ENCODE measurements around the gene EOMES.
A peak's percentile ranks its signal among the peaks of the same experiment; 100 is the strongest.

Gene EOMES

GRCh38 chr3:27720899-27721716 lies 1.0 kb downstream of the EOMES start:
- Histone ChIP-seq H2AFZ (ENCODE audit: low read length, unreplicated experiment) (peak overlapping the region; percentile 59), H3K79me2 (ENCODE audit: control insufficient read depth, insufficient read depth, low read length, unreplicated experiment) (no peaks in the 10 kb centered on the region), H3K4me1 (ENCODE audit: control insufficient read depth, insufficient read depth, low read length, unreplicated experiment) (peaks cover 3% of the 10 kb centered on the region), H3K4me3 (ENCODE audit: low read depth, low read length) (peak overlapping the region; percentile 76), H3K27ac (ENCODE audit: low read depth, low read length) (no peak overlapping the region), H3K27me3 (ENCODE audit: insufficient read depth, low read length) (peaks cover 78% of the 10 kb centered on the region), H3K36me3 (ENCODE audit: insufficient read depth, low read length) (no peaks in the 10 kb centered on the region)

DNA sequence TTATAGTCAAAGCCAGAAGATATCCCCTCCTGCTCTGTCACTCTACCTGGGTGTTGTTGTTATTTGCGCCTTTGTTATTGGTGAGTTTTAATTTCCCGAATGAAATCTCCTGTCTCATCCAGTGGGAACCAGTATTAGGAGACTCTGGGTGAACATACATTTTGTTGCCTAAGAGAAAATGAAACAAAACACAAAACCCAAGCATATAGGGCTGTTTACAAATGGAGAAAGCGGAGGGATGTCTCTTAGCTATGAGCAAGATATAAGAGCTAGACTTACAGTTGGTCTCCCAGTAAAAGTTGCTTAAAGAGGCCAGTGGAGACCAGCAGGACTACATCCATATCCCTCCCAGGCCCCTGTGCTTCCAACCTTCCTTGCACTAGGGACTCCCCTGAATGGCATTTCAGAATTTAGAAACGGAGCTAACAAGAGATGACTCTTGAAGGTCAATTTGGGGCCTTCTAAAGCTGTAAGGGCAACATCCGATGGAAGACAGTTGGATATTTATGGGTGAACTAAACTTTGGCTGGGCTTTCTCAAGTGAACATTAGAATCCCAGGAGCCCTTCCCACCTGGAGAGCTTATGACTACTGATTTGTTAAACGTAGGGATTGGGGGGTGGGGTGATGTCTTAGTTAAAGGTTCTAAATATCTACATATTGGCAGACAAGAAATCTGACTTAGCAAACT lies 2.7 kb downstream of the EOMES start:
- Histone ChIP-seq H3K4me1 (ENCODE audit: control insufficient read depth, insufficient read depth, low read length, unreplicated experiment) (peaks cover 3% of the 10 kb centered on the region), H3K4me3 (ENCODE audit: low read depth, low read length) (no peak overlapping the region)

DNA sequence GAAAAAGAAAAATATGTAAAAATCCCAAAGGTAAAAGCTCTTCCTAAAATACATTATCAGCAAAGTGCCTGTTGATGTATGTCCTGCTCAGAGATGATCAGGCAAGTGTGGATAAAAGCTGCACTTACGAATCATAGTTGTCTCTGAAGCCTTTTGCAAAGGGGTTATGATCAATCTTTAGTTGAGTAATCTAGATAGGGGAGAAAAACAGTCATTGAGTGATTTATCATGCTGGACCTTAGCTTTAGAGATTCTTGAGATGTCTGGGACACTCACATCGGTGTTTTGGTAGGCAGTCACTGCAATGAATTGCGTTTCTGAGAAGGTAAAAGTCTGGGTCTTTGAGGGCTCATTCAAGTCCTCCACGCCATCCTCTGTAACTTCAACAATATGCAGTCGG lies 3.7 kb downstream of the EOMES start:
- Histone ChIP-seq H2AFZ (ENCODE audit: low read length, unreplicated experiment) (no peak overlapping the region), H3K4me1 (ENCODE audit: control insufficient read depth, insufficient read depth, low read length, unreplicated experiment) (peaks cover 3% of the 10 kb centered on the region), H3K27ac (ENCODE audit: low read depth, low read length) (no peak overlapping the region), H3K79me2 (ENCODE audit: control insufficient read depth, insufficient read depth, low read length, unreplicated experiment) (no peaks in the 10 kb centered on the region), H3K27me3 (ENCODE audit: insufficient read depth, low read length) (peaks cover 73% of the 10 kb centered on the region), H3K4me3 (ENCODE audit: low read depth, low read length) (no peak overlapping the region), H3K36me3 (ENCODE audit: insufficient read depth, low read length) (no peaks in the 10 kb centered on the region)

More for the DNA sequence above, 2.7 kb downstream of the EOMES start:
- H2AFZ ChIP-seq (ENCODE audit: low read length, unreplicated experiment), result no peak overlapping the region
- H3K27me3 ChIP-seq (ENCODE audit: insufficient read depth, low read length), result peaks cover 73% of the 10 kb centered on the region
- no peaks in the 10 kb centered on the region for H3K36me3 ChIP-seq (ENCODE audit: insufficient read depth, low read length)
- H3K79me2 ChIP-seq (ENCODE audit: control insufficient read depth, insufficient read depth, low read length, unreplicated experiment), result no peaks in the 10 kb centered on the region
- H3K27ac ChIP-seq (ENCODE audit: low read depth, low read length), result no peak overlapping the region

DNA sequence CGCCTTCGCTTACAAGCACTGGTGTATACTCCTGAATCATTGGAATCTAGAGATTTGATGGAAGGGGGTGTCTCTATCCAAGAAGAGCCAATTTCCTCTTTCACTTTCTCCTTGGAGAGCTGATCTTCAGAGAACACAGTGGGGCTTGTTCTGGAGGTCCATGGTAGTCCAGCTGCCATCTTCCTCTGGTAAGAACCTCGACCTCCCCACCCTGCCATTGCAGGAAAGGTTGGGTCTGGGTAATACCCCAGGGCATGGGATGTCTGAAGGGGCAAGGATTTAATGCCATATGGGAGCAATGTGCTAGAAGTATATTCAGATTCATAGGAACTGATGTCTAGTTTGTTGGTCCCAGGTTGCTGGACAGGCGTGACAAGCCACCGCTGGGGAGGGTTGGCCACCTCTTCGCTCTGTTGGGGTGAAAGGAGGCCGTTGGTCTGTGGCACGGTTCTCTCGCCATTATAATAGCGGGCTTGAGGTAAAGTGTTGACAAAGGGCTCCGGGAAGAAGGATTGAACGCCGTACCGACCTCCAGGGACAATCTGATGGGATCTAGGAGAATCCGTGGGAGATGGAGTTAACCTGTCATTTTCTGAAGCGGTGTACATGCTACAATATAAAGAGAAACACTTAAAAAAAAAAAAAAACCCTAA lies 4.8 kb downstream of the EOMES start:
- Histone ChIP-seq H3K4me3 (ENCODE audit: low read depth, low read length) (no peak overlapping the region), H3K4me1 (ENCODE audit: control insufficient read depth, insufficient read depth, low read length, unreplicated experiment) (no peaks in the 10 kb centered on the region), H3K27me3 (ENCODE audit: insufficient read depth, low read length) (peaks cover 67% of the 10 kb centered on the region), H3K79me2 (ENCODE audit: control insufficient read depth, insufficient read depth, low read length, unreplicated experiment) (no peaks in the 10 kb centered on the region), H3K36me3 (ENCODE audit: insufficient read depth, low read length) (no peaks in the 10 kb centered on the region), H3K27ac (ENCODE audit: low read depth, low read length) (no peak overlapping the region), H2AFZ (ENCODE audit: low read length, unreplicated experiment) (no peak overlapping the region)

- no peak overlapping the region for H2AFZ ChIP-seq (ENCODE audit: low read length, unreplicated experiment)
- H3K27ac ChIP-seq (ENCODE audit: low read depth, low read length), result no peak overlapping the region
- H3K4me3 ChIP-seq (ENCODE audit: low read depth, low read length), result no peak overlapping the region
- H3K36me3 ChIP-seq (ENCODE audit: insufficient read depth, low read length), result no peaks in the 10 kb centered on the region
- H3K4me1 ChIP-seq (ENCODE audit: control insufficient read depth, insufficient read depth, low read length, unreplicated experiment), result no peaks in the 10 kb centered on the region
- H3K79me2 ChIP-seq (ENCODE audit: control insufficient read depth, insufficient read depth, low read length, unreplicated experiment), result no peaks in the 10 kb centered on the region
- peaks cover 57% of the 10 kb centered on the region for H3K27me3 ChIP-seq (ENCODE audit: insufficient read depth, low read length)
Observed at GRCh38 chr3:27716309-27716708, 5.8 kb downstream of the EOMES start.

- peaks cover 53% of the 10 kb centered on the region for H3K27me3 ChIP-seq (ENCODE audit: insufficient read depth, low read length)
- H3K36me3 ChIP-seq (ENCODE audit: insufficient read depth, low read length), result no peaks in the 10 kb centered on the region
- no peak overlapping the region for H3K4me3 ChIP-seq (ENCODE audit: low read depth, low read length)
- no peaks in the 10 kb centered on the region for H3K79me2 ChIP-seq (ENCODE audit: control insufficient read depth, insufficient read depth, low read length, unreplicated experiment)
- no peak overlapping the region for H2AFZ ChIP-seq (ENCODE audit: low read length, unreplicated experiment)
- no peaks in the 10 kb centered on the region for H3K4me1 ChIP-seq (ENCODE audit: control insufficient read depth, insufficient read depth, low read length, unreplicated experiment)
- no peak overlapping the region for H3K27ac ChIP-seq (ENCODE audit: low read depth, low read length)
Observed at GRCh38 chr3:27715863-27716262, 6.3 kb downstream of the EOMES start.

GRCh38 chr3:27715454-27715806 lies 6.7 kb downstream of the EOMES start:
- H2AFZ ChIP-seq (ENCODE audit: low read length, unreplicated experiment), result no peak overlapping the region

DNA sequence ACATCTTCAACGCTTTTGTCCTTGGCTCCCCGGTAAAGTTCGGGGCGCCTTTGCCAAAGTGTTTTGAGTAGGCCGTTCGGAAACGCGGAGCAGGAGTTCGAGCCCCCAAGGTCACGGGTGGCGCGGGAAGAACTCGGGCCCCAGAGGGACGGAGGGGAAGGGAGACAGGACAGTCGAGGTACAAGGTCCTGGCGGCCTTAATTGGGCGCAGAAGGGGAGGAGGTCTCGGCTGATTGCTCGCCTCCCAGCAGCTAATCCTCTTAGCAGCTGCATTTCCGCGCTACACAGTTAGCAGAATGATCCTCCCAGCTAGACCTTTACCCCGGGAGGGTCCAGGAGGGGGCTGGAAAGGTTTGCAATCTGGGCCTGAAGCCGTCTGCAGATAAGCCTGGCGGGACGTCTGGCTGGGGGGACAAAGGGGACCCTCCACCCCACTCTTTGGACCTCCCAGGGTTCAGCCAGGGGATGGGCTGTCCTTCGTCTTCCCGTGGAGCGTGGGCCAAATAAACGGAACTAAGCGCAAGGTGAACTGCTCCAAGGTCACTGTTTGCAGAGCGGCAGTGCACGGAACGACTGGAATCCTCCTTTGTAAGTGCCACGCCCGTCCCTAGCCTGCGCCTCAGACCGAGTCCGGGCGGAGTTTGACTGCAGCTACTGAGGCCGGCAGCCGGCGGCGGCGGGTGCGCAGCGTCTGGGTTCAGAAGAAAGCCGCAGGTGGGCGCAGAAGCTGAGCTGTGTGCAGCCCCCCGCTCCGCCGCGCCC lies 7.2 kb downstream of the EOMES start:
- Histone ChIP-seq H2AFZ (ENCODE audit: low read length, unreplicated experiment) (no peak overlapping the region), H3K4me1 (ENCODE audit: control insufficient read depth, insufficient read depth, low read length, unreplicated experiment) (no peaks in the 10 kb centered on the region), H3K27ac (ENCODE audit: low read depth, low read length) (no peak overlapping the region)

More at GRCh38 chr3:27715454-27715806, 6.7 kb downstream of the EOMES start:
- Histone ChIP-seq H3K79me2 (ENCODE audit: control insufficient read depth, insufficient read depth, low read length, unreplicated experiment) (no peaks in the 10 kb centered on the region), H3K27me3 (ENCODE audit: insufficient read depth, low read length) (peaks cover 49% of the 10 kb centered on the region), H3K4me3 (ENCODE audit: low read depth, low read length) (no peak overlapping the region), H3K4me1 (ENCODE audit: control insufficient read depth, insufficient read depth, low read length, unreplicated experiment) (no peaks in the 10 kb centered on the region), H3K27ac (ENCODE audit: low read depth, low read length) (no peak overlapping the region), H3K36me3 (ENCODE audit: insufficient read depth, low read length) (no peaks in the 10 kb centered on the region)

DNA sequence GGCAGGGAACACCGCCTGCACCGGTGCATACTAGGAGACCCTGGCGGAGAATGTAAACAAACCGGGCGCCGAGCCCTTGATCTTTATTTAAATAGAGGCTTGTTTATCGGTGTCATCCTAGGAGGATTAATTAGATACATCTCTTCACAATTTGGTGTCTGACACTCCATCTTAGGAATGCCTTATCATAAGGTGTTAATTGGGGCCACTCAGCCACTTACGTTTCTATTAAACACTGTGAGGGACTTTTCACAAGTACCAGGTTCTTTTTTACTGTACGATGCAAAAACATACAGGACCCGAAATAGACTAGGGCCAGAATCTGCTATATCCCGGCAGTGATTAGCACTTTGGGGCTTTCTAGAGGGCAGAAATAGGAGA lies 8.0 kb downstream of the EOMES start:
- no peaks in the 10 kb centered on the region for H3K4me1 ChIP-seq (ENCODE audit: control insufficient read depth, insufficient read depth, low read length, unreplicated experiment)
- H3K27ac ChIP-seq (ENCODE audit: low read depth, low read length), result no peak overlapping the region
- no peak overlapping the region for H2AFZ ChIP-seq (ENCODE audit: low read length, unreplicated experiment)
- H3K27me3 ChIP-seq (ENCODE audit: insufficient read depth, low read length), result peaks cover 38% of the 10 kb centered on the region
- H3K36me3 ChIP-seq (ENCODE audit: insufficient read depth, low read length), result no peaks in the 10 kb centered on the region
- no peaks in the 10 kb centered on the region for H3K79me2 ChIP-seq (ENCODE audit: control insufficient read depth, insufficient read depth, low read length, unreplicated experiment)
- peak overlapping the region; percentile 91 for H3K4me3 ChIP-seq (ENCODE audit: low read depth, low read length)

More for the DNA sequence above, 7.2 kb downstream of the EOMES start:
- Histone ChIP-seq H3K79me2 (ENCODE audit: control insufficient read depth, insufficient read depth, low read length, unreplicated experiment) (no peaks in the 10 kb centered on the region), H3K36me3 (ENCODE audit: insufficient read depth, low read length) (no peaks in the 10 kb centered on the region), H3K27me3 (ENCODE audit: insufficient read depth, low read length) (peaks cover 45% of the 10 kb centered on the region), H3K4me3 (ENCODE audit: low read depth, low read length) (no peak overlapping the region; the same call in 1 of the 2 replicates)

DNA sequence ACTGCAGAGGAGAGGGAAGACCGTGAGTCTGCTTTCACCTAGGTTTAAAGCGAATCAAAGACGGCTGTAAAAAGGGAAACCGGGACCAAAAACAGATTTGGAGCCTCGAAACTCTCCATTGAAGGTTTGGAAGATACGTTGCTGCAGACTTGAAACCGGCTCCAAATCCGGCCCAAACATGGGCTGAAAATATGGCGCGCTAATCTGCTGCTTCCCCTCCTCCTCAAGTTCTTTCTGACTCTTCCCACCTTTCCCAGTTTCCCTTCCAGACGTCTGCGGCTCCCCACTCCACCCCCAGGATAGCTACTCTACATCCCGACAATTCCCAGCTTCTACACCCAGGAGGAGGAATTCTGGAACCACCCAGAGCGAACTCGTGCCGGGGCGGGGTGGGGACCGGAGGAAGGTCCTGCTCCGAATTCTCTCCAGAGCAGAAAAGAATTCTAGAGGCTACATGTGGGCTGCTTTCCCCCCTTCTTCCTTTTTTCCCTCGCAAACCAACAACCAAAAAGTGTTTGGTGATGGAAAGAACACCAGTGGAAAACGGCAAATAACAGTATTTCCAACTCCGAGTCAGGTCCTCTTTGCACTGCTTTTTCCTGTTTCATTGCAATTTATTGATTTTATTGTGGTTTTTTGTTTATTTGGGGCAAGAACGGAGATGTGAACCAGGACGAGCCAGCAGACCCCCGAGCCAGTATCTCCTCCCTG lies 8.5 kb downstream of the EOMES start:
- peak overlapping the region; percentile 91 for H3K4me3 ChIP-seq (ENCODE audit: low read depth, low read length)
- H3K79me2 ChIP-seq (ENCODE audit: control insufficient read depth, insufficient read depth, low read length, unreplicated experiment), result no peaks in the 10 kb centered on the region
- no peaks in the 10 kb centered on the region for H3K4me1 ChIP-seq (ENCODE audit: control insufficient read depth, insufficient read depth, low read length, unreplicated experiment)
- peaks cover 36% of the 10 kb centered on the region for H3K27me3 ChIP-seq (ENCODE audit: insufficient read depth, low read length)
- H2AFZ ChIP-seq (ENCODE audit: low read length, unreplicated experiment), result peak overlapping the region; percentile 91
- H3K36me3 ChIP-seq (ENCODE audit: insufficient read depth, low read length), result no peaks in the 10 kb centered on the region
- no peak overlapping the region for H3K27ac ChIP-seq (ENCODE audit: low read depth, low read length)
